Stimulated activated CD4-positive, alpha-beta T cell treated with anti-CD3 and anti-CD28 coated beads, TNF-alpha, amount 100 ng/mL, for 48 hours (primary cell): ENCODE data around the gene PFKL.
"Not testable (repeated sequence)": the region's sequence is repeated elsewhere in the genome, so short reads cannot be mapped to it uniquely, and the experiment has no call there.

Source experiments
- DNase-seq, 3 donors: peaks; one replicate each; pipeline ENCODE4 v3.0.0-alpha.2; 2020; ENCODE audit warnings: low read depth in 3 of 3

PFKL gene

DNA sequence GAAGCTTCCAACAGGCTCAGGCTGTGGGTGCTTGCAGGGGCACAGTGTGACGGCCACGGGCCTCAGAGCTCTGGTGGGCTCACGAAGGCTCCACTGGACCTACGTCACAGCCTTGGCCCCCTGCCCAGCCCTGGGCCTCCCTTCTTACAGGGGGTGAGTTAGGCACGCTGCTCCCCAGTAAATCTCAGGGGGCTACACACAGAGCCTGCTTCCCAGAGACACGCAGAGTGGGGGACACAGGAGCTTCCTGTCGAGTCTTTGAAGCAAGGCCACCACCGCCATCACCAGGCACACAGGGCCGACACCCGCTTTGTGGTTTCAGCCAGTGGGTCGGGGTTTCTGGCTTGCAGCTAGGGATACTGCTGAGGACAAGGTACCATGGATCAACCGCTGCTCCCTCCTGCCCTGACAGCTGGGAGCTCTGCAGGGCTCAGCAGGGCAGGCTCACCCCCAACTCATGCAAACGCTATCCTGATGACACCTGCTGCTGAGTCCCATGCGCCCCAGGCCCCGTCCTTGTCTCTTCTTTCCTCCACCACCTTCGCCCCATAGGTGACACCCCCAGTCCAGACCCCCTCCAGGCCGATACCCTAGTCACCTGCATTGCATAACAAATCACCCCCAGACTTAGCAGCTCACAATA lies 44.8 kb downstream of the PFKL start:
- no peak for DNase-seq

DNA sequence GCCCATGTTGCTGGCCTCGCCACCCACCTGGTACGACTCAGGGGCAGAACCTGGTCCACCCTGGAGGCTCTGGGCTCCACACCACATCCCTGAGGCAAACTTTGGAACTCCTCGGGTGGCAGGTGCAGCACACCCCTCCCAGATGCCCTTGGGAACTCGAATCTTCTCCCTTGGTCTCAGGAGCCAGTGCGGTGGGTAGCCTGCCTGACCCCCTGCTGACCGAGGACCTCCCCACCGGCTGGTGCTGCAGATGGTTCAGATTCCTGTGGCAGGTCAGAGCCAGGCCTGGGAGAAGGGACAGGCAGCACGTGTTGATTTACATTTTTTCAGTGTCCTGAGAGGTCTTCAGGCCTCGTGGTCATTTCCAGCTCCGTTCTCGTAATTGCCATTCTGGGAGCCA lies 45.6 kb downstream of the PFKL start:
- DNase-seq: no peak

DNA sequence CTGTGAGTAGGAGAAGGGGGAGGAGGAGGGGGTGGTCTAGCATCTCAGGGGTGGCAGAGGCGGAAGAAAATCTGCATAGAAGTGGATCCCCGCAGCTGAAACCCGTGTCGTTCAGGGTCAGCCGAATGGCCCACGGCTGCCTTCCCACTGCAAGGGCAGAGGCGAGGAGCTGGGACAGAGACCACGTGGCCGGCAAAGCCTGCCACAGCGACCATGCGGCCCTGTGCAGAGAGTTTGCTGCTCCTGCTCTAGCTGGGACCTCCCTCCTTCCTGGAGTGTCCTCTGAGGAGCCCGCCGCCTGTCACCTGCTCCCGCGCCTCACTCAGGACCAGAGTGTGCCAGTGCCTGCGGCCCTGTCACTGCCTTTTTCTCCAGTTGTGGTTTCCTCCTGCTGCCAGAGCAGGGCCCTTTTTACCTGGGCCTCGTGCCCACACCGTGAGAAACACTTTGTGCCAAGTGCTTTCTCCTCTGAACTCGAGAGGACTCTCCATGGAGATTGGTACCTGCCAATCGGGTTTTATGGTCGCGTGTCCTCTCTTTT lies 48.1 kb downstream of the PFKL start:
- DNase-seq: no peak

DNA sequence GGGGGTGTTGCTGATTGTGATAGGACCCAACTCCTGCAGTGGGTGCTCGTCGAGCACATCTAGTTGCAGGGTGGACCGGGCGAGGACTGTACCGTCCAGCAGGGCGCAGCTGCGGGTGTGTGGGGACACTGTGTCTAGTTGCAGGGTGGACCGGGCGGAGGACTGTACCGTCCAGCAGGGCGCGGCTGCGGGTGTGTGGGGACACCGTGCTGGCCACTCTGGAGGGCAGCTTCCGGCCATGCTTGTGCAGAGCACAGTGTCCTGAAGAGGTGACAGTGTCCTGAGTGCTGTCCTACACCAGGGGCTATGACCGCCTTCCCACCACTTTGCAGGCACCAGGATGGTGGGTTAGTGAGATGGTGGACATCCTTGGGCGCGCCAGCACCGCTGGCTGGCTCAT lies 49.0 kb downstream of the PFKL start:
- DNase-seq: no peak

DNA sequence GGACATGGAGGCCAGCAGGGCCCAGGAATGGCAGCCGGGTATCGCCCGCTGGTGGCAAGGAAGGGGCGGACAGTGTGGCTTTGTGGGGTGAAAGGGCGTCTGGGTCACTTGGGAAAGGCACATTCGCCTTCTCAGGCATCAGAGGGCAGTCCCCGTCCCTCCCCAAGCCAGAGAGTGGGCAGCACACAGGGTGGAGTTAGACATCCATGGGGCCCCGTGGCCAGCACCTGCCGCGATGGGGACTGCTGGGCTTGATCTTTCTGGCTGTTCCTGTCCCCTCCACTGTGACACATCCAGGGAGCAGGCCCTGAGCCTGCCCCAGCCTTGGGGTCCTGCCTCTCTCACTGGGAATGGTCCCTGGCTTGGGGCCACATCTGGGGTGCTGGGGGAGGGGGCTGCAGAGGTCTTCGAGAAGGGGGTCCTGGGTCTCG lies 49.6 kb downstream of the PFKL start:
- DNase-seq: no peak

DNA sequence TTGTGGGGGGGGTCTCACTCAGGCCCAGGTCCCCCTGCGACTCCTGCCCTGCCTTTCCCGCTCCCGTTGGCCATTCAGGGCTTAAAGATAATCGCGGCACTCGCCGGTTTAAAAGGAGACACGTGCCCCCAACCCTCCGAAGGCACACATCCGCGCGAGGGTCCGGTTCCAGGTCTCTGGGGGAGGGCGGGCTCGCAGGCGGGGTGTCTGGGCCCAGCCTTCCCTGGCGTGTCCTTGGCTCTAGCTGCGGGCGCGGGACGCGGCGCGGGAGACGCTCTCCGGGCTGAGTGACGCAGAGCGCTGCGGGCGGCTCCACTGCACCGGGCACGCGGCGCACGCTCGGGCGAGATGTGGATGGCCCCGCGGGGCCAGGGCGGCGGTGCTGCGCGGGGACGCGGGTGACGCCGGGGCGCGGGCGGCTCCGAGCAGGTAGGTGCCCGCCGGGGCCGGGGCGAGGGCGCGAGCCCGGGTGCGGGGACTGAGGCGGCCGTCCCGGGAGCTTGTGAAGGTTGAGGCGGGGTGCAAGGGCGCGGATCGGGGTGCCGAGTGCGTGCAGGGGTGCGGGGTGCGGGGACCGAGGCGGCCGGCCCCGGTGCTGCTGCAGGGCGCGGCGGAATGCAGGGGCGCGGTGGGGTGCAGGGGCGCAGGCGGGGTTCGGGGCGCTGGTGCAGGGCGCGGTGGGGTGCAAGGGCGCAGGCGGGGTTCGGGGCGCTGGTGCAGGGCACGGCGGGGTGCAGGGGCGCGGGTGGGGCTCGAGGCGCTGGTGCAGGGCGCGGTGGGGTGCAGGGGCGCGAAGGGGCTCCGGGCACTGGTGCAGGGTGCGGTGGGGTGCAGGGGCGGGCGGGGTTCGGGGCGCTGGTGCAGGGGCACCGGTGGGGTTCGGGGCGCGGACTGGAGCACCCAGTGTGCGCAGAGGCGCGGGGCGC lies 50.3 kb downstream of the PFKL start:
- no peak for DNase-seq

DNA sequence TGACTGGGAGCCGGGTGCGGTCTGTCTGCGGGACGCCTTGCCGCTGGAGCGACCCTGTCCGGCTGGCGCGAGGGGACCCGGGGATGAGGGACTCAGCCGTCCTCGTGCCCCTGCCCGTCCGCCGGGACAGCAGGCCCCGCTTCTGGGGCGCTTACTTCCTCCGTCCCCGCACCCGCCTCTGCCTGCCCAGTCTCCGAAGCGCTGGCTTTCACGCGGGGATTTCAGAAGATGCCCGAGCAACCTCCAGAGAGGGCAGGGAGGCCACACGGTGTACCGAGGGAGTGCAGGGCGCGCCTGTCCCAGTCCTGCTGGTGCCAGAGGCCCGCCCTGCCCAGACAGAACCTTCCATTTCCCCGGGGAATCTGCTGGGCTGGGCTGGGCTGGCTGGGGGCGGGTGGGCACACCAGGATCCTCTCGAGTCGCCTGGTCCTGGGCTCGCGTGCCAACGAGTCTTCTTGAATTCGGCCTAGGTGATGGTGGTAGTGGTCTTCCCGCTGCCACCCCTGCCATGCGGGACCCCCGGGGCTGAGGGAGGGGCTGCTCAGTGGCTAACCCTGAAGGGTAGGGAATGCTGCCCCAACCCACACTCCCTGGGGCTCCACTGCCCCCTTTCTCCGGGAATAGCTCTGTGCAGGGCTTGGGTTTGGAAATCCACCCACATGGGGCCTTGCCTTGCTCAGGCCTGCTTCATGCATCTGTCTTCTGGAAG lies 51.1 kb downstream of the PFKL start:
- DNase-seq: no peak

DNA sequence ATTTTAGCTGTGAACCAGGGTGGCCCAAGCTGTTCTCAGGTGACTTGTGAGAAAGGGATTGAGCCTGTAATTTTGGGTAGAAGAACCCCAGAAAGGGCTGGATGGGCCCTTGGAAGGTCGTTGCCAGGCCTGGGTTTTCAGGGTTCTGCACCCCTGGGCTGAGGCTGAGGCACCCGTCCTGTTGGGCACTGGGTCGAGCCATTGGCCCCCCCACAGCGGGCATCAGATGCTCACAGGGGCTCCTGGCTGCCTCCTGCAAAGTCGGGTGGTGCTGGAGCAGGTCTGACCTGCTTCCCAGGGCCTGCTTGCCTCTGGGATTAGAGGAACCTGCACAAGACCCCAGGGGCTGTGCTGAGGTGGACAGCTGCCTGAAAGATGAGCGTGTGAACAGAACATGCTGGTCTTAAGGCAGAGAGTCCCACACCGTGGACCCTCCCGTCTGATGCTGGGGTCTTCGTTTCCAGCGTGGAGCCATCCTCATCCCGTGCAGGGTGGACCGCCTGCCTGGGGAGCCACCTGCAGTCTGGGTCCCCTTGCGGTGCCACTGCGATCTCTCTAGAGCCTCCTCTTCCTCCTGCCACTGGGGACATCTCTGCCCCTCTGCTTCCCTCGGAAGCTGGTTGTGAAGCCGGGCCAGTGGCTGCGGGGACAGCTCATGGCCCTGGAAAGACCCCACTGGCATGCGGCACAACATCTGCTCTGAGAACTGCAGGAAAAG lies 51.8 kb downstream of the PFKL start:
- DNase-seq: no peak

DNA sequence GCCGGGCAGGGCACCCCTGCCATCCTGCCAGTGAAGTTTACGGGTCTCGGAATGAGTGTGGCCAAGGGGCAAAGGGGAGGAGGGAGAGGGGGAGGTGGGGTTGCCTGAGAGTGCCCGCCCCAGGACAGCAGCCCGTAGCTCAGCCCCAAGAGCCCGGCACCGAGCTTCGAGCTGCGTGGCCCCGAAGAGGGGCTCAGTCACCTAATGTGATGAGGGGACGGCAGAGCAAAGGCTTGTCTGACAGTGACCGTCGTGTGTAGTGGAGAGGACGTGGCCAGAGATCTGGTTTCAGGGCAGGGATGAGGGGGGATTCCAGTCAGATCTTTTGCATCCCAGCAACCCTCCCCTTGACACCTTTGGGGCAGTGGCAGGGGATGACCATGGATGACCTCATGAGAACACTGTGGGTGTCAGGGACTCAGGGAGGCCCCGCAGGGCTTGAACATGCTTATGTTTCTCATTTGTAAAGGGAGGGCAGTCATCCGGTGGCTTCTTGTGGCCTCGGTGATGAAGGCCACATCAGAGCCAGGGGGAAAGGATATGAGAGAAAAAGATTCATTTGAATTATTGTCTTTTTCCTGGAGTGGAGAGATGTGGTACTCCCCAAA lies 52.5 kb downstream of the PFKL start:
- DNase-seq: no peak

DNA sequence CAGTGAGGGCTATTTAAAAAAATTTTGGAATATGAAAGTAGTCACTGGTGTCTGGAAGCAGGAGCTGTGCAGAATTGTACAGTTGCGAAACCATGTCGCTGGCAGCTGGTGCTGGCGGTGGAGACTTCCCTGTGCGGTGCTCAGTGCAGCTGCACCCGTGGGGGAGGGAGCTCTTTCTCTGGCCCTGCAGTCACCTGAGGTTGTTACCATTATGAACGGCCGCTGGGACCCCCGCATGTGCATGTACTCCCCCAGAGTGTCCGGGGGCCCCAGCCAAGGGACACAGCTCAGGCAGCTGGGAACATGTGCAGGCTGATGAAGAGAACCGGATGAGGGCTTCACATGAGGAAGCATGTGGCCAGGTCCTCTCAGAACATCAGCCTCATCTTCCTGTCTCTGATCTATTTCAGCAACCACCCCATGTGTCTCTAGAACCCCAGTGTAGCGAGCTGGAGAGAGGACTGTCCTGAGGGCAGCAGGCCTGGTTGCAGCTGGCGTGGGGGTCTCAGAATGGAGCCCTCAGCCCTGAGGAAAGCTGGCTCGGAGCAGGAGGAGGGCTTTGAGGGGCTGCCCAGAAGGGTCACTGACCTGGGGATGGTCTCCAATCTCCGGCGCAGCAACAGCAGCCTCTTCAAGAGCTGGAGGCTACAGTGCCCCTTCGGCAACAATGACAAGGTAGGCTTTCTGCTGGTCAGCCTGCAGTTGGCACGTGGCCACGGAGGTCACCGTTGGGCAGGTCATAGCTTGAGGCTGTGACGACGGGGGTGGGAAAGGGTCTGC lies 53.5 kb downstream of the PFKL start, which contains the start of gene TRPM2:
TRPM2 (plus strand) TSS at position 431 of the 780 bp plus-strand sequence; CDS start at position 511, 80 bp downstream.
- no peak for DNase-seq

DNA sequence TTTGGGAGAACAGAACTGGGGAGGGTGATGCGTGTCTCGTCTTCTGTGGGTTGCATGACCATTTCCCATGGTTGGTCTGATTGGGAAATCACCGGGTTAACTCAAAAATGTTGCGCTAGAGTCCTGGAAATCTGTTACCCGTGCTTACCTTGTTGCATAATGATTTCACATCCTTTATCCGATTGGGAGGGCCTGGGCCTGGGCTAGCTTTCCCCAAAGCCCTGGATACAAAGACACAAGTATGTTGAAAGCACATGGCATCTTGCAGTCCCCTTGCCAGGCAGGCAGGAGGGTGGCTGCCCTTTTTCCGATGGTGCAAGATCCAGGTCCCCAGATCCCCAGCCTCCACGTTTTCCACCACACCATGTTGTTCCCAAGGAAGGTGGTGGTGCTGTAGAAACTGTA lies 54.1 kb downstream of the PFKL start:
- DNase-seq: no peak

DNA sequence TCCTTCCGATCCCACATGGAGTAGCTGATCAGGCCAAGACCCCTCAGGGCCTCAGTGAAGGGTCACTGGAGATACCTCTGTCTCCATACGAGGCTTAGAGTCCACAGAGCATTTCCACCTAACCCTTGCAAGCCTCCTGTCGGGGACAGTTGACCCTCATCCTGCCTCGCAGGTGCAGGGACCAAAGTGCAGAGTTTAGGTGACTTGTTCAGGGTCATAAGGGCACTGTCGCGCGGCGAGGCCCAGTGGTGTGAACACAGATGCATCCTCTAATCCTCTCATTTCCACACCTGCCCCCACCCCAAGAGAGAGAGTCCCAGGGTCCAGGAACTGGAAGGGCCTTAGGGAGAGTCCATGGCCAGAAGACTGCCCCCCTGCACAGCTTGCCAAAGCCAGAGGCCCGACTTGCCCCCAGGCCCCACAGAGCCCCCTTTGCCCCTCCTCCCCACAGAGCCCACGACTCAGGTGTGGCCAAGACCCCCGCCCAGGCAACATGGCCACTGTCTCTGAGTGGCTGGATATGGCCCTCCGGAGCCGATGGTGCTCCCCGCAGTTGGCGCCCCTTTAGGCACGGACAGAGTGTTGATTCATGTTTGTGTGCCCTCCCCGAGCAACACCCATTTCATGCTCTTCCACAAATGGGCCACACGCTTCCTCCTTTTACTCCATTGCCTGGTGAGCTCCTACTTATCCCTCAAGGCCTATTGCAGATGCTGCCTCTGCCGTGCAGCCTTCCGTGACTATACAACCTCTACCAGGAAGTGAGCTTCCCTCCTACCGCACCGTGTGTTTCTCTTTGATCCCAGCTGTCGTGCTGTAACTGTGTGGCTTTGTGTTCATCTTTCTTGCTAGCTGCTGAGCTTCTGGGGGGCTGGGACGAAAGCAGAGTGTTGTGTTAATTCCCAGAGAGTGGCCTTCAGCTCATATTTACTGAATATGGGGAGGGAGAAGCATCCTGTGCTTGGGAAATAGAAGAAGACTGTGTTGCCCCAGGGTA lies 55.2 kb downstream of the PFKL start:
- no peak for DNase-seq

DNA sequence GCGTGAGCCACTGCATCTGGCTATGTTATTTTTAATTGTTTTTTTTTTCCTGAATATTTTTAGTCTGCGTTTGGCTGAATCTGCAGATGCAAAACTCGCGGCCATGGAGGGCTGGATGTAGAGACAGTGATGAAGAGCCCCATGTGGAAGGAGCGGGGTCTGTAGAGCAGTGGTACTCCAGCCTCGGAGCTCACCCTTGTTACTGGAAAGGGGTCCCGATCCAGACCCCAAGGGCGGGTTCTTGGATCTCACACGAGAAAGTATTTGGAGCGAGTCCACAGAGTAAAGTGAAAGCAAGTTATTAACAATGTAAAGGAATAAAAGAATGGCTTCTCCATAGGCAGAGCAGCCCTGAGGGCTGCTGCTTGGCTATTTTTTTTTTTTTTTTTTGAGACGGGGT lies 56.3 kb downstream of the PFKL start:
- no peak for DNase-seq

DNA sequence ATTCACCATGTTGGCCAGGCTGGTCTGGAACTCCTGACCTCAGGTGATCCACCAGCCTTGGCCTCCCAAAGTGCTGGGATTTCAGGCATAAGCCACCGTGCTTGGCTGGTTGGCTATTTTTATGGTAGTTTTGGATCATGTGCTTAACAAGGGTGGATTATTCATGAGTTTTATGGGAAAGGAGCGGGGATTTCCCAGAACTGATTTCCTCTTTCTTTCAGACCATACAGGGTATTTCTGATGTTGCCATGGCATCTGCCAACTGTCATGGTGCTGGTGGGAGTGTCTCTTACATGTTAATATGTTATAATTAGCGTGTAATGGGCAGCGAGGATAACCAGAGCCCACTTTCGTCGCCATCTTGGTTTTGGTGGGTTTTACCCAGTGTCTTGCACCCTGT lies 56.8 kb downstream of the PFKL start:
- no peak for DNase-seq

DNA sequence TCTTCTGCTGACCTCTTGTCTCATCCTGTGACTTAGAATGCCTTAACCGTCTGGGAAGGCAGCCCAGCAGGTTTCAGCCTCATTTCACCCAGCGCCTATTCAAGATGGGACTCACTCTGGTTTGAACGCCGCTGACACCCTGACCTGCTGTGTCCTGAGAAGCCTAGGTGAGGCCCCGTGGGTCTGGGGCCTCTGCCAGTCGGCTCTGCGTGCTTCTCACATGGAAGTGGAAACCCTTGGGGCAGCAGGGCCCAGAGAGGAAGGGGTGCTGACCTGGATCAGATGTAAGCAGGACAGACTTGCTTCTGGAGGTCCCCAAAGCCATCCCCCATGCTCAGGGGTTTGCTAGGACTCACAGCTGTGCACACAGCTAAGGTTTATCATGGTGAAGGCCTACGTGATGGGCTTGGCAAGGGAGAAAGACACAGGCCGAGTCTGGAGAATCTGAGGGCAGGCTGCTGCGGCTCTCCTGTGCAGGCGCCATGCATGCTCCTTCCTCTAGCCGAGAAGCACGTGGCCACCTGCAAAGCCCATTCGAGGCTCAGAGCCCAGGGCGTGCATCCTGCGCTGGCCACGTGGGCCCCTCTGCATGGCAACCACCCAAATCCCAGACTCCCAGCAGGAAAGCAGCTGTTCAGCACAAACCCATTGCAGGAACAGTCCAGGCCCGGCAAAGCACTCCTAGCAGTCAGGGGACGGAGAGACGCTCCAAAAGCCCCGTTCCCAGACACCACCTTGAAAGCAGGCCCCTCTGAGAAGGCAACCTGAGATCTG lies 57.4 kb downstream of the PFKL start:
- no peak for DNase-seq

DNA sequence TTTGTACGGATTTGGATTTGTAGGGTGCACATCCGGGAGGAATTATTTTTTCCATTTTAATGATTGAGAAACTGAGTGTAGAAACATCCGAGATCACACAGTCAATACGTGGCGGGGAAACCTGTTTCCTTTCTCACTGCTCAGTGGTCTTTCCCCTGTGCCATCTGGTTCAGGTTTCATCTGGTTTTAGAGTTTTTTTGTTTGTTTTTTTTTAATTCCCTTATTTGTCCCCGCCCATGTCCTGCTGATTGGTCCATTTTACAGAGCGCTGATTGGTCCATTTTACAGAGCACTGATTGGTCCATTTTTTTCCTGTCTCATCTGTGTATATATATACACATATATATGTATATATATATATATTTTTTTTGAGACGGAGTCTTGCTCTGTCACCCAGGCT lies 59.5 kb downstream of the PFKL start:
- no peak for DNase-seq

DNA sequence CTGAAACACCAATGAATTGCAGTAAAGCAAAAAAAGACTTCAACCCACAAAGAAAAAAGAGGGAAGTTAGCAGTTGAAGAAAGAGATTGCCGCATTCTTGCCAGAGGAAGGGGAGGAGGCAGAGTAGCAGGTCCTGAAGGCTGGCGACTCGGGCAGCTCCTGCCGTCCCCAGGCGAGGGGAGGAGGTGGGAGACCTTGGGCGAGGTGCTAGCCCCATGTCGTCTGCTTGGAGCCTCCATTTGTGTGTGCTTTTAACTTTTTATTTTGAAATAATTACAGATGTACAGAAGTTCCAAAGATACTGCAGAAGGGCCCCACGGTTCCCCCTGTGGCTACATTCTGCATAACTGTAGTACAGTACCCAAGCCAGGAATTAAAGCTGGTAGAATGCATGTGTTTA lies 60.3 kb downstream of the PFKL start:
- no peak for DNase-seq

DNA sequence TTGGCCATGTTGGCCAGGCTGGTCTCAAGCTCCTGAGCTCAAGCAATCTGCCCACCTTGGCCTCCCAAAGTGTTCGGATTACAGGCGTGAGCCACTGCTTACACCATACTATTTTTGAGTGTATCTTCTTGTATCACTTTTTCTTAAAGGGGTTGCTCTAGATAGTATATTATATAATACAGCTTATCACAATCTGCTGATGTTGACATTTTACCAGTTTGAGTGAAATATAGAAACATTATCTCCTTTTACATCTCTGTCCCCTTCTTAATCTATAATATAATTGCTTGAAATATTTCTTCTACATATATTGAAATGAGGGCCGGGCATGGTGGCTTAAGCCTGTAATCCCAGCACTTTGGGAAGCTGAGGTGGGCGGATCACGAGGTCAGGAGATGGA lies 62.0 kb downstream of the PFKL start:
- DNase-seq: not testable (repeated sequence)
